ENCODE data around the gene DNAJC28. TPM values are rescaled to one million over a fixed set of nuclear protein-coding genes. Genes with fewer than 3 reads are reported as not detected.

The DNAJC28 gene, protein sequence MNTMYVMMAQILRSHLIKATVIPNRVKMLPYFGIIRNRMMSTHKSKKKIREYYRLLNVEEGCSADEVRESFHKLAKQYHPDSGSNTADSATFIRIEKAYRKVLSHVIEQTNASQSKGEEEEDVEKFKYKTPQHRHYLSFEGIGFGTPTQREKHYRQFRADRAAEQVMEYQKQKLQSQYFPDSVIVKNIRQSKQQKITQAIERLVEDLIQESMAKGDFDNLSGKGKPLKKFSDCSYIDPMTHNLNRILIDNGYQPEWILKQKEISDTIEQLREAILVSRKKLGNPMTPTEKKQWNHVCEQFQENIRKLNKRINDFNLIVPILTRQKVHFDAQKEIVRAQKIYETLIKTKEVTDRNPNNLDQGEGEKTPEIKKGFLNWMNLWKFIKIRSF
- polyA plus RNA-seq (2012; ENCODE audit: insufficient read length, low read depth) = 0.89 TPM

DNA sequence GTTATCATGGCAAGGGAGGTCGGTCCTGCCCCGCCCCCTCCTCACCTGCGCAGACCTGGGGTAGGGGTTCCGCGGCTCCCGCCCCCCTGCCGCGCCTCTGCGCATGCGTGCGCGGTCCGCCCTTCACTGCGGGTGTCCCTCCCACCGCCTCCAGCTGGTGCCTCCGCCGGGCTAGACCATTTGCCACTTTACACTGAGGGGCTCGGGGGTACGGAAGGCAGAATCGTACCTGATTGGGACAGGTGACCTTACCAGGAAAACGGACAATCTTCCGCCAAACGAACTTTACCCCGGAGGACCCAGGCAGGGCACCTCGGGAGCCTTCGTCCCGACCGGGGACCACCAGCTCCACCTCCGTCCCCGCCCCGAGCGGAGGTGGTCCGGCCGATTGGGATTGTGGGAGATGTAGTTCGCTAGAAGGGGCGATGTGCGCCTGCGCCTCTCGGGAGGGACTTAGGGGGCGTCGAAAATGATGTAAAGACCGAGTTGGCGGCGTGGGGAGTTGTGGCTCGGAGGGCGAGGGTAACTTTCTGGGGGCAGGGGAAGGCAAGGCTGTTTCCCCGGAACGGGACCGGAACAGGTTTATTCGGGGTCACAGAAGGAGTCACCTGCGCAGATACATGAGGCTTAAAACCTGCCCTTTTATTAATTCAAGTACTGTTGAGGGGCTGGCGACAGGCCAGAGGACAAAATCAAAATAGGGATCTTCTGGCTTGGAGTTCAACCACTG is at the start of gene DNAJC28:
DNAJC28 (minus strand) TSS at position 344 of the 730 bp plus-strand sequence. CDS start 2,323 bp downstream, outside the sequence.
- TF ChIP-seq TAF1 (IDR thresholded peaks at IDR 0.05; ENCODE audit: borderline replicate concordance, insufficient read depth, low read length) (0 out of 2 replicates have a peak, but pooled peaks have one; percentile 39), SIN3A (IDR thresholded peaks at IDR 0.05; ENCODE audit: borderline replicate concordance, insufficient read depth, low read length) (no peak), FOXP2 (optimal IDR thresholded peaks at IDR 0.05; ENCODE audit: borderline replicate concordance, extremely low read depth, extremely low read length, insufficient read depth) (peak; percentile 37), POLR2AphosphoS5 (IDR thresholded peaks at IDR 0.05; ENCODE audit: low read depth, low read length) (peak; percentile 86)
- TF ChIP-seq, protein P1, sequence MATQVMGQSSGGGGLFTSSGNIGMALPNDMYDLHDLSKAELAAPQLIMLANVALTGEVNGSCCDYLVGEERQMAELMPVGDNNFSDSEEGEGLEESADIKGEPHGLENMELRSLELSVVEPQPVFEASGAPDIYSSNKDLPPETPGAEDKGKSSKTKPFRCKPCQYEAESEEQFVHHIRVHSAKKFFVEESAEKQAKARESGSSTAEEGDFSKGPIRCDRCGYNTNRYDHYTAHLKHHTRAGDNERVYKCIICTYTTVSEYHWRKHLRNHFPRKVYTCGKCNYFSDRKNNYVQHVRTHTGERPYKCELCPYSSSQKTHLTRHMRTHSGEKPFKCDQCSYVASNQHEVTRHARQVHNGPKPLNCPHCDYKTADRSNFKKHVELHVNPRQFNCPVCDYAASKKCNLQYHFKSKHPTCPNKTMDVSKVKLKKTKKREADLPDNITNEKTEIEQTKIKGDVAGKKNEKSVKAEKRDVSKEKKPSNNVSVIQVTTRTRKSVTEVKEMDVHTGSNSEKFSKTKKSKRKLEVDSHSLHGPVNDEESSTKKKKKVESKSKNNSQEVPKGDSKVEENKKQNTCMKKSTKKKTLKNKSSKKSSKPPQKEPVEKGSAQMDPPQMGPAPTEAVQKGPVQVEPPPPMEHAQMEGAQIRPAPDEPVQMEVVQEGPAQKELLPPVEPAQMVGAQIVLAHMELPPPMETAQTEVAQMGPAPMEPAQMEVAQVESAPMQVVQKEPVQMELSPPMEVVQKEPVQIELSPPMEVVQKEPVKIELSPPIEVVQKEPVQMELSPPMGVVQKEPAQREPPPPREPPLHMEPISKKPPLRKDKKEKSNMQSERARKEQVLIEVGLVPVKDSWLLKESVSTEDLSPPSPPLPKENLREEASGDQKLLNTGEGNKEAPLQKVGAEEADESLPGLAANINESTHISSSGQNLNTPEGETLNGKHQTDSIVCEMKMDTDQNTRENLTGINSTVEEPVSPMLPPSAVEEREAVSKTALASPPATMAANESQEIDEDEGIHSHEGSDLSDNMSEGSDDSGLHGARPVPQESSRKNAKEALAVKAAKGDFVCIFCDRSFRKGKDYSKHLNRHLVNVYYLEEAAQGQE (IDR thresholded peaks at IDR 0.05; ENCODE audit: insufficient read depth in 1 of 2, low read depth in 2 of 2, low read length in 2 of 2) = no peak

GRCh38 chr21:33541105-33541711 is 49.7 kb upstream of the DNAJC28 start:
- TF ChIP-seq, protein P1 (IDR thresholded peaks at IDR 0.05; ENCODE audit: insufficient read depth in 1 of 2, low read depth in 2 of 2, low read length in 2 of 2) = no peak
- TF ChIP-seq POLR2AphosphoS5 (IDR thresholded peaks at IDR 0.05; ENCODE audit: low read depth, low read length) (no peak), SIN3A (IDR thresholded peaks at IDR 0.05; ENCODE audit: borderline replicate concordance, insufficient read depth, low read length) (no peak), TAF1 (IDR thresholded peaks at IDR 0.05; ENCODE audit: borderline replicate concordance, insufficient read depth, low read length) (no peak), FOXP2 (optimal IDR thresholded peaks at IDR 0.05; ENCODE audit: borderline replicate concordance, extremely low read depth, extremely low read length, insufficient read depth) (no peak)

DNA sequence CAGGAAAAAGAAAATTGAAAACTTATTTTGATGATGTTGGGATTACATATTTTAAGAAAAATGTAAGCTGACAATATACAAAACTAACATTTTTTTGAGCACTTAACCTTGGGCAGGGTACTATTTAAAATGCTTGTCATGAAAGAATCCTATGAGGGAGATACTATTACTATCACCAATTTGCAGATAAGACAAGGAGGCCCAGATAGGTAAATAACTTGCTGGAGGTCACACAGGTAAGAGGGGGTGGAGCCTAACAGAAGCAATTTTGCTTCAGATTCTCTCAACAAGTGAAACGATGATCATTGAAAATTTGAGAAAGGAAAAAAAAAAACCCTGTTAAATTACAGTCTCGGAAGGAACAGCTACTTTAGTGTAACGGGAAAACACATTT is 49.2 kb upstream of the DNAJC28 start:
- TF ChIP-seq SIN3A (IDR thresholded peaks at IDR 0.05; ENCODE audit: borderline replicate concordance, insufficient read depth, low read length) (no peak), POLR2AphosphoS5 (IDR thresholded peaks at IDR 0.05; ENCODE audit: low read depth, low read length) (no peak), FOXP2 (optimal IDR thresholded peaks at IDR 0.05; ENCODE audit: borderline replicate concordance, extremely low read depth, extremely low read length, insufficient read depth) (no peak)

DNA sequence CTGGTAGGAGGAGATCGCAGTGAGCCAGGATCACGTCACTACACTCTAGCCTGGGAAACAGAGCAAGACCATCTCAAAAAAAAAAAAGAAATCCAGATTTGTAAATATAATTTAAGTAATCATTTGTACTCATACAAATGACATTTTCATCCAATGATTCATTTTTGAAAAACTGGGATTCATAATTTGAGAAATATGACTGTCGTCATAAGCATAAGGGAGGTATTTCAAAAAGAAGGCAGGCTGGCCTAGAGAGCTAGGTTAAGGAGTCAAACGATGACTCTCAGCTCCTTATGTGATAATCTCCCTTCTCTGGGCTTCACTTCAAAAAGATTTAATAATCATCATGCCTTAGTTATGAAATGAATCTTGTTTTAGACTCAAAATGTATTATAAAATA is 48.1 kb upstream of the DNAJC28 start:
- TF ChIP-seq POLR2AphosphoS5 (IDR thresholded peaks at IDR 0.05; ENCODE audit: low read depth, low read length) (no peak), TAF1 (IDR thresholded peaks at IDR 0.05; ENCODE audit: borderline replicate concordance, insufficient read depth, low read length) (no peak), SIN3A (IDR thresholded peaks at IDR 0.05; ENCODE audit: borderline replicate concordance, insufficient read depth, low read length) (no peak), FOXP2 (optimal IDR thresholded peaks at IDR 0.05; ENCODE audit: borderline replicate concordance, extremely low read depth, extremely low read length, insufficient read depth) (no peak)
- TF ChIP-seq, protein P1 (IDR thresholded peaks at IDR 0.05; ENCODE audit: insufficient read depth in 1 of 2, low read depth in 2 of 2, low read length in 2 of 2) = no peak

DNA sequence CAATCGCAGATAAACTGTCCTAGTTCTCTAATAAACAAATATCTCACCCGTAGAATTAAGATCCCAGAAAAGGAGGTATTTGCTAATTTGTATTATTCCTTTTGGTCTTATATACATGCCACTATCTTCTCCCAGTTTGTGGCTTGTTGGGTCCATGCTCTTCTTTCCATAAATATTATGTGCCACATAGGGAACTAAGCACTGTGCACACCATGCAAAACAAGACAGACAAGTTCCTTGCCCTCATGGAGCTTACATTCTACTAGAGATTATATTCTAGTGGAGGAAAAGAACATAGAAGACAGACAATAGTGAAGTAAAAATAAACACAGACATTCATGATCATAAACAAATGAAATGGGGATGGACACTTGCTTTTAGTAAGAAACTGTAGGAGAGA is 45.7 kb upstream of the DNAJC28 start:
- no peak for TF ChIP-seq POLR2AphosphoS5 (IDR thresholded peaks at IDR 0.05; ENCODE audit: low read depth, low read length)
- TF ChIP-seq FOXP2 (optimal IDR thresholded peaks at IDR 0.05; ENCODE audit: borderline replicate concordance, extremely low read depth, extremely low read length, insufficient read depth) = no peak
- no peak for TF ChIP-seq TAF1 (IDR thresholded peaks at IDR 0.05; ENCODE audit: borderline replicate concordance, insufficient read depth, low read length)

Data from PFSK-1 (cell line).